ENCODE results near the gene CAMK2G. TPM values are rescaled to one million over a fixed set of nuclear protein-coding genes. Genes with fewer than 3 reads are reported as not detected.

CAMK2G gene
- total RNA-seq, 2 donors from 2014 or later = 20.9 to 21.7 TPM

DNA sequence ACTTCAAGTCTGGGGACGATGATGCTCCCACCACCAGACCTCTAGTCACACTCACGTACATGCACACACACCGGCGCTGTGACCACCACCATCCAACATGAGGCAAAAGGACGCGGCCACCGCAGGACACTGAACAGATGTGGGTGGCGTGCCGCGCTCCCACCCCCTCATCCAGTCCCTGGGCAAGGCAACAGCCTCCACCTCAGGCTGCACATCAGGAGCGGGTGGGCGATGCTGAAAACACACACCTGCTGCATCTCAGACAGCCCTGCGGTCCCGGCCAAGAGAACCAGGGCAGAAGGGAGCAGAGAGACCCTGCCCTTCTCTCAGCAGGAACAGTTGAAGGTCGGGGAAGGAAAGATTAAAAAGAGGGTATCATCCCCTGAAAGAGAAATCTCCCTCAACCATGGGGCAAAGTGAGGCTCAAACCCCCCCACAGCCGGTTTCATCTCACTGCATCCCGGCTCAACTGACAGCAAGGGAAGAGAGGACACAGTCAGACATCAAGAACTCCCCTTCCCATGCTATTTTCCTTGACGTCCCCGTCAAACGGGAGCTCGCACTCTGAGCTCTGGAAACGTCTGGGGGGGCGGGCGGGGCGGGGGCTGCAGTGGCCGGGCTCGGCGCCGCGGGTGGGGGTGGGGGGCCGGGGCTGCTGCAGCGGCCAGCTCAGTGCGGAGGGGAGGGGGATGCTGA, 1.1 kb downstream of the CAMK2G start:
- peak; percentile 61 for DNase-seq
- Mint-ChIP-seq H3K36me3 (ENCODE audit: low read depth) (peaks cover 12% of the 10 kb centered on the region), H3K27me3 (ENCODE audit: insufficient read depth) (peaks cover 27% of the 10 kb centered on the region), H3K27ac (no peak overlapping the region), H3K4me3 (peak overlapping the region; percentile 68), H3K4me1 (peaks cover 15% of the 10 kb centered on the region), H3K9me3 (no peaks in the 10 kb centered on the region)
- Histone ChIP-seq H3K27me3 (ENCODE audit: control insufficient read depth, insufficient read depth, low read length, poor library complexity, severe bottlenecking) (peaks cover 13% of the 10 kb centered on the region), H3K4me3 (ENCODE audit: low read length) (peak overlapping the region; percentile 78), H3K4me1 (ENCODE audit: control insufficient read depth, insufficient read depth, low read length) (peaks cover 5% of the 10 kb centered on the region), H3K36me3 (ENCODE audit: control insufficient read depth, insufficient read depth, low read length) (peaks cover 29% of the 10 kb centered on the region), H3K9ac (ENCODE audit: extremely low read depth, low read length, poor library complexity, severe bottlenecking) (no peak overlapping the region), H3K9me3 (ENCODE audit: control insufficient read depth, low read length) (no peaks in the 10 kb centered on the region), H3K27ac (ENCODE audit: low read depth, low read length) (no peak overlapping the region)
- 53 to 69% methylated on average over 6 to 27 of the region's 33 CpGs for WGBS, 2 experiments (ENCODE audit: insufficient coverage in 1 of 2, insufficient read length in 1 of 2)
- no peak for TF ChIP-seq CTCF (conservative IDR thresholded peaks at IDR 0.05)

DNA sequence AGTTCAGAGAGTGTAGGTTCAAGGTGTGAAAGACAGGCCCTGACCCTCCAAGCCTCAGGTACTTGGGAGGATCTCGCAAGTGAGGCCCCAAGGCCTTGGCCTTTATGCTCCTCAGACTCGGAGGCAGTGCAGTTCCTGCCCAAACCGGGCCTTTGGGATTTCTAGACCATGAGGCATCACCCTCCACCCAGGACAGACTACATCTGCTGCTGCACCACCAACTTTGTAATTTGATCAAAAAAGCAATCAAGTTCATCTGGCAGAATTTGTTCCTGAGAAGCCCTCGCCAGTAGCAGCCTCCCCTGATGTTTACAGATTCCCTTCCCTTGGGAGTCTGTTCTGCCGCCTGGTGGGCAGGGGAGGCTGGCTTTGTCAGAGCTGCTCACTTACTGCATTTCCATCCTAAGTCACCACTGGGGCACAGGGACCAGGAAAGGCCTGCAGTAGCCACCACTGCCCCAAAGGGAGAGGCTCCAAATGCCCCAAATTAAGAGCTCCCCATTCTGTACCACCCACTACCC, 2.1 kb downstream of the CAMK2G start:
- H3K27ac ChIP-seq (ENCODE audit: low read depth, low read length) = no peak overlapping the region
- H3K4me1 ChIP-seq (ENCODE audit: control insufficient read depth, insufficient read depth, low read length) = peaks cover 5% of the 10 kb centered on the region
- H3K4me3 ChIP-seq (ENCODE audit: low read length) = peak overlapping the region; percentile 78
- peaks cover 13% of the 10 kb centered on the region for H3K27me3 ChIP-seq (ENCODE audit: control insufficient read depth, insufficient read depth, low read length, poor library complexity, severe bottlenecking)
- TF ChIP-seq CTCF (conservative IDR thresholded peaks at IDR 0.05) = peak; percentile 55
- H3K9ac ChIP-seq (ENCODE audit: extremely low read depth, low read length, poor library complexity, severe bottlenecking) = no peak overlapping the region
- 87 to 93% methylated on average over 3 to 5 of the region's 5 CpGs for WGBS, 2 experiments (ENCODE audit: insufficient coverage in 1 of 2, insufficient read length in 1 of 2)
- Mint-ChIP-seq H3K9me3 (no peaks in the 10 kb centered on the region), H3K4me3 (peak overlapping the region; percentile 68), H3K36me3 (ENCODE audit: low read depth) (peaks cover 12% of the 10 kb centered on the region), H3K27me3 (ENCODE audit: insufficient read depth) (peaks cover 22% of the 10 kb centered on the region), H3K4me1 (peaks cover 10% of the 10 kb centered on the region), H3K27ac (no peak overlapping the region)
- no peak for DNase-seq
- H3K9me3 ChIP-seq (ENCODE audit: control insufficient read depth, low read length) = no peaks in the 10 kb centered on the region
- H3K36me3 ChIP-seq (ENCODE audit: control insufficient read depth, insufficient read depth, low read length) = peaks cover 35% of the 10 kb centered on the region

GRCh38 chr10:73871295-73872189, 2.8 kb downstream of the CAMK2G start:
- peaks cover 35% of the 10 kb centered on the region for H3K36me3 ChIP-seq (ENCODE audit: control insufficient read depth, insufficient read depth, low read length)
- Mint-ChIP-seq H3K9me3 (no peaks in the 10 kb centered on the region), H3K27ac (no peak overlapping the region), H3K4me1 (peaks cover 10% of the 10 kb centered on the region), H3K36me3 (ENCODE audit: low read depth) (peaks cover 12% of the 10 kb centered on the region), H3K4me3 (no peak overlapping the region), H3K27me3 (ENCODE audit: insufficient read depth) (peaks cover 16% of the 10 kb centered on the region)
- 90 to 97% methylated on average over 6 to 7 of the region's 8 CpGs for WGBS, 2 experiments (ENCODE audit: insufficient coverage in 1 of 2, insufficient read length in 1 of 2)
- peaks cover 5% of the 10 kb centered on the region for H3K4me1 ChIP-seq (ENCODE audit: control insufficient read depth, insufficient read depth, low read length)
- H3K9ac ChIP-seq (ENCODE audit: extremely low read depth, low read length, poor library complexity, severe bottlenecking) = no peak overlapping the region
- no peak overlapping the region for H3K4me3 ChIP-seq (ENCODE audit: low read length)
- no peak for TF ChIP-seq CTCF (conservative IDR thresholded peaks at IDR 0.05)
- no peaks in the 10 kb centered on the region for H3K9me3 ChIP-seq (ENCODE audit: control insufficient read depth, low read length)
- DNase-seq = no peak
- H3K27ac ChIP-seq (ENCODE audit: low read depth, low read length) = no peak overlapping the region
- peaks cover 13% of the 10 kb centered on the region for H3K27me3 ChIP-seq (ENCODE audit: control insufficient read depth, insufficient read depth, low read length, poor library complexity, severe bottlenecking)

All from endodermal cell (in vitro differentiated cells).